HepG2 (cell line): ENCODE results near the gene NCMAP.

ENCODE experiments used
- FOSL1 ChIP-seq: sonication (generic); formaldehyde crosslinking; IDR thresholded peaks from 2 replicates; pipeline ENCODE4 v1.9.0; 2021; ENCODE audit warnings: missing genetic modification reagents, borderline replicate concordance
- HDAC2 ChIP-seq: sonication (generic); formaldehyde crosslinking; IDR thresholded peaks from 2 replicates; pipeline ENCODE4 v1.4.0; 2020; ENCODE audit warnings: missing genetic modification reagents
- HOXD1 ChIP-seq: sonication (generic); formaldehyde crosslinking; IDR thresholded peaks from 2 replicates; pipeline ENCODE4 v1.5.0; 2020; ENCODE audit warnings: missing genetic modification reagents
- MIXL1 ChIP-seq: IDR thresholded peaks from 2 replicates; pipeline ENCODE4 v1.6.1; 2016
- NCOA2 ChIP-seq: sonication (generic); formaldehyde crosslinking; IDR thresholded peaks from 2 replicates; pipeline ENCODE4 v1.8.0; 2022; ENCODE audit warnings: inconsistent platforms
- PTBP1 ChIP-seq: fragments of 200-400 bp; formaldehyde crosslinking; IDR thresholded peaks from 2 replicates; pipeline ENCODE4 v1.6.1; 2018; ENCODE audit warnings: low read length, low read depth; ENCODE audit not compliant: poor library complexity, severe bottlenecking
- ZEB1 ChIP-seq: IDR thresholded peaks from 2 replicates; pipeline ENCODE4 v1.6.1; 2012; ENCODE audit warnings: mild to moderate bottlenecking, low read depth, inconsistent platforms; ENCODE audit not compliant: insufficient replicate concordance
- ZNF614 ChIP-seq: IDR thresholded peaks from 2 replicates; pipeline ENCODE4 v1.6.1; 2018; ENCODE audit warnings: missing biosample characterization, missing genetic modification reagents, inconsistent platforms, borderline replicate concordance
- TF ChIP-seq, protein P1 (sequence below), 2 experiments: sonication (generic) in 1 of 2; formaldehyde crosslinking in 1 of 2; IDR thresholded peaks; 2 replicates each; pipeline versions ENCODE4 v1.5.1 to v1.6.1; 2011 to 2020; ENCODE audit warnings: borderline replicate concordance in 1 of 2, low read depth in 1 of 2, low read length in 1 of 2, mild to moderate bottlenecking in 1 of 2, missing genetic modification reagents in 1 of 2, moderate library complexity in 1 of 2
- TF ChIP-seq, protein P2 (sequence below): sonication (generic); formaldehyde crosslinking; IDR thresholded peaks from 2 replicates; pipeline ENCODE4 v1.4.0; 2020; ENCODE audit warnings: low read depth, mild to moderate bottlenecking, missing genetic modification reagents

DNA sequence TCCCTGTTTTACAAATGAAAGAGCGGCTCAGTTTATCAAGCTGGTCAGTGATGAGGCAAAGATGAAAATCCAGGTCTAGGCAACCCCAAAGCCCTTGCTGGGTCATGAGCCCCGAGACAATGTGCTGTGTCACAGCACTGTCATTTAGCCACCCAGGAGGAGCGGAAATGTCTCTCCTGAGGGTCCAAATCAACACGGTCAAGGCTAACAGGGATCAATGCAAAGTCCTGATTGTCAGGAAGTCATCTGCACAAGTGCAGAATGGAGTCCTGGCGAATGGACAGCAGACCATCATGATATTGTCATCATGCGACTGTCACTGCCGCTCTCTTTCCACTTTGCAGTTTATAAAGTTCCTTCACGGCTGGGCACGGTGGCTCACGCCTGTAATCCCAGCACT is 30.2 kb downstream of the NCMAP start:
- no peak for TF ChIP-seq HDAC2 (CRISPR knock-in tag)
- TF ChIP-seq HOXD1 (CRISPR knock-in tag) = no peak
- TF ChIP-seq ZEB1 = no peak
- TF ChIP-seq ZNF614 (CRISPR knock-in tag) = no peak
- 0 out of 2 replicates have a peak, but pooled peaks have one; percentile 31 for TF ChIP-seq NCOA2 (CRISPR knock-in tag)
- TF ChIP-seq PTBP1 = no peak
- TF ChIP-seq, protein P1, sequence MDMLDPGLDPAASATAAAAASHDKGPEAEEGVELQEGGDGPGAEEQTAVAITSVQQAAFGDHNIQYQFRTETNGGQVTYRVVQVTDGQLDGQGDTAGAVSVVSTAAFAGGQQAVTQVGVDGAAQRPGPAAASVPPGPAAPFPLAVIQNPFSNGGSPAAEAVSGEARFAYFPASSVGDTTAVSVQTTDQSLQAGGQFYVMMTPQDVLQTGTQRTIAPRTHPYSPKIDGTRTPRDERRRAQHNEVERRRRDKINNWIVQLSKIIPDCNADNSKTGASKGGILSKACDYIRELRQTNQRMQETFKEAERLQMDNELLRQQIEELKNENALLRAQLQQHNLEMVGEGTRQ (IDR thresholded peaks at IDR 0.05; ENCODE audit: low read depth, low read length) = no peak
- TF ChIP-seq, protein P1 (CRISPR knock-in tag; IDR thresholded peaks at IDR 0.05; ENCODE audit: borderline replicate concordance) = no peak
- TF ChIP-seq FOSL1 (CRISPR knock-in tag) = no peak
- TF ChIP-seq MIXL1 (CRISPR knock-in tag) = 0 out of 2 replicates have a peak, but pooled peaks have one; percentile 55
- TF ChIP-seq, protein P2, sequence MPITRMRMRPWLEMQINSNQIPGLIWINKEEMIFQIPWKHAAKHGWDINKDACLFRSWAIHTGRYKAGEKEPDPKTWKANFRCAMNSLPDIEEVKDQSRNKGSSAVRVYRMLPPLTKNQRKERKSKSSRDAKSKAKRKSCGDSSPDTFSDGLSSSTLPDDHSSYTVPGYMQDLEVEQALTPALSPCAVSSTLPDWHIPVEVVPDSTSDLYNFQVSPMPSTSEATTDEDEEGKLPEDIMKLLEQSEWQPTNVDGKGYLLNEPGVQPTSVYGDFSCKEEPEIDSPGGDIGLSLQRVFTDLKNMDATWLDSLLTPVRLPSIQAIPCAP = no peak
